ENCODE data around the gene PLIN5.

DNA sequence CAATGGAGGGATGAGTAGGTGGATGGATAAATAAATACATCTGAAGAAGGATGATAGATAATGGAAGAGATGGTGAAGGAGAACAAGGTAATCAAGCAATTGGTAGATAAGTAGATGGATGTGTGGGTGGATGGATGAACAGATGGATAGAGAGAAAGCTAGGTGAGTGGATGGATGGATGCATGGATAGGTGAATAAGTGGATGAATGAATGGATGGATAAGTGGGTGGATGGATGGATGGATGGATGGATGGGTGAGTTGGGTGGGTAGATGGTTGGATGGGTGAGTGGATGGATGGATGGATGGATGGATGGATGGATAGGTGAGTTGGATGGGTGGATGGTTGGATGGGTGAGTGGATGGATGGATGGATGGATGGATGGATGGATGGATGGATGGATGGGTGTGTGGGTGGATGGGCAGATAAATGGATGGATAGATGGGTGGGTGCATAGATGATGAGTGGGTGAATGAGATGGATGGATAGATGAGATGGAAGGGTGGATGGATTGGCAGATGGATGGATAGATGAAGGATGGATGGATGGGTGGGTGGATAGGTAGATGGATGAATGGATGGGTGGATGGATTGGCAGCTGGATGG, 18.2 kb upstream of the PLIN5 start:
- TF ChIP-seq, protein P1, sequence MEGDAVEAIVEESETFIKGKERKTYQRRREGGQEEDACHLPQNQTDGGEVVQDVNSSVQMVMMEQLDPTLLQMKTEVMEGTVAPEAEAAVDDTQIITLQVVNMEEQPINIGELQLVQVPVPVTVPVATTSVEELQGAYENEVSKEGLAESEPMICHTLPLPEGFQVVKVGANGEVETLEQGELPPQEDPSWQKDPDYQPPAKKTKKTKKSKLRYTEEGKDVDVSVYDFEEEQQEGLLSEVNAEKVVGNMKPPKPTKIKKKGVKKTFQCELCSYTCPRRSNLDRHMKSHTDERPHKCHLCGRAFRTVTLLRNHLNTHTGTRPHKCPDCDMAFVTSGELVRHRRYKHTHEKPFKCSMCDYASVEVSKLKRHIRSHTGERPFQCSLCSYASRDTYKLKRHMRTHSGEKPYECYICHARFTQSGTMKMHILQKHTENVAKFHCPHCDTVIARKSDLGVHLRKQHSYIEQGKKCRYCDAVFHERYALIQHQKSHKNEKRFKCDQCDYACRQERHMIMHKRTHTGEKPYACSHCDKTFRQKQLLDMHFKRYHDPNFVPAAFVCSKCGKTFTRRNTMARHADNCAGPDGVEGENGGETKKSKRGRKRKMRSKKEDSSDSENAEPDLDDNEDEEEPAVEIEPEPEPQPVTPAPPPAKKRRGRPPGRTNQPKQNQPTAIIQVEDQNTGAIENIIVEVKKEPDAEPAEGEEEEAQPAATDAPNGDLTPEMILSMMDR (IDR thresholded peaks at IDR 0.05), result no peak
- TF ChIP-seq POLR2A (IDR thresholded peaks at IDR 0.05) (no peak), EP300 (IDR thresholded peaks at IDR 0.05) (no peak)

Data from tibial nerve (tissue), 4 donors.